ENCODE data around the gene KDM4B. TPM values are rescaled to one million over a fixed set of nuclear protein-coding genes. Genes with fewer than 3 reads are reported as not detected.

Gene KDM4B
- total RNA-seq, 1 experiment from 2014 or later: 35.9 TPM

- RAD21 ChIA-PET (ENCODE audit: low non-redundant PET in 1 of 2, low total read pairs in 2 of 2, uncharacterized antibody in 2 of 2, unreplicated experiment in 2 of 2): no interaction called here
- intact Hi-C loops (cut with micrococcal nuclease): no loop called here
- POLR2A ChIA-PET: no interaction called here
Observed at GRCh38 chr19:5154799-5155426, 186.0 kb downstream of the KDM4B start.

More at GRCh38 chr19:5154799-5155426, 186.0 kb downstream of the KDM4B start:
- TF ChIP-seq CEBPB (IDR thresholded peaks at IDR 0.05; ENCODE audit: low read depth) (no peak), REST (IDR thresholded peaks at IDR 0.05; ENCODE audit: low read depth) (no peak), EGR1 (IDR thresholded peaks at IDR 0.05; ENCODE audit: low read depth) (no peak), SIN3A (IDR thresholded peaks at IDR 0.05; ENCODE audit: low read depth) (no peak), JUND (IDR thresholded peaks at IDR 0.05) (no peak), ZFX (IDR thresholded peaks at IDR 0.05) (no peak), POLR2A (IDR thresholded peaks at IDR 0.05; ENCODE audit: borderline replicate concordance, extremely low read depth, insufficient read depth, insufficient read length) (no peak), EZH2 (IDR thresholded peaks at IDR 0.05) (no peak), RAD21 (IDR thresholded peaks at IDR 0.05; ENCODE audit: low read depth) (no peak), SP1 (IDR thresholded peaks at IDR 0.05; ENCODE audit: low read depth) (no peak), YY1 (IDR thresholded peaks at IDR 0.05; ENCODE audit: extremely low read depth, insufficient replicate concordance, low read depth, low read length) (no peak), CBX3 (IDR thresholded peaks at IDR 0.05; ENCODE audit: low read depth) (no peak)
- no peak overlapping the region for H3K4me3 ChIP-seq (replicated peaks in 1 of 2; ENCODE audit: low read depth in 1 of 2, low read length in 2 of 2)
- no peaks in the 10 kb centered on the region for H4K20me1 ChIP-seq (ENCODE audit: insufficient read depth)
- no peaks in the 10 kb centered on the region for H3K79me2 ChIP-seq (ENCODE audit: insufficient read depth, low read length)
- H3K9me3 ChIP-seq (ENCODE audit: control insufficient read depth in 1 of 2, insufficient read depth in 1 of 2, low read depth in 1 of 2, low read length in 2 of 2): no peaks in the 10 kb centered on the region; a peak in 1 of 4 replicates
- ATAC-seq (no peak), DNase-seq (ENCODE audit: low read depth, low spot score) (no peak)
- H2AFZ ChIP-seq (ENCODE audit: low read depth, low read length, poor library complexity, severe bottlenecking): no peak overlapping the region
- H3K36me3 ChIP-seq (ENCODE audit: control insufficient read depth in 1 of 2, insufficient read depth in 2 of 2, low read length in 2 of 2): no peaks in the 10 kb centered on the region
- H3K27me3 ChIP-seq (ENCODE audit: insufficient read depth, low read length): no peaks in the 10 kb centered on the region
- no peak overlapping the region for H3K4me2 ChIP-seq (ENCODE audit: low read length)
- H3K9ac ChIP-seq (ENCODE audit: low read length): no peak overlapping the region
- BruUV-seq (replicated peaks): no TSS peak
- no peak overlapping the region for H3K27ac ChIP-seq (ENCODE audit: low read depth, low read length)
- H3K9me2 ChIP-seq (ENCODE audit: insufficient read depth): no peaks in the 10 kb centered on the region
- H3K4me1 ChIP-seq (ENCODE audit: control insufficient read depth in 1 of 2, insufficient read depth in 2 of 2, low read length in 2 of 2): no peaks in the 10 kb centered on the region
- CTCF ChIA-PET: interaction anchor here (0.7 to 1.5 kb wide), 5 partner anchors 9 to 345 kb away, joined by 3 to 7 read pairs (median 3); no protein-coding TSS in a partner anchor

Data from HCT116 (cell line).